HepG2 (cell line): ENCODE results near the gene CHST14. TPM values are rescaled to one million over a fixed set of nuclear protein-coding genes. Genes with fewer than 3 reads are reported as not detected.

Experiments
- ATM ChIP-seq: fragments of 450-650 bp; IDR thresholded peaks from 2 replicates; pipeline ENCODE4 v1.7.1; 2017; ENCODE audit warnings: mild to moderate bottlenecking, borderline replicate concordance
- EP300 ChIP-seq, 3 experiments: sonication (generic) in 1 of 3; formaldehyde crosslinking in 1 of 3; IDR thresholded peaks; 2 replicates each; pipeline versions ENCODE4 v1.5.1 to v1.6.1; 2011 to 2020; ENCODE audit warnings: low read depth in 2 of 3, low read length in 2 of 3, borderline replicate concordance in 1 of 3, improper control_type of control experiment in 1 of 3, mild to moderate bottlenecking in 1 of 3, missing genetic modification reagents in 1 of 3, moderate library complexity in 1 of 3
- KMT2B ChIP-seq: IDR thresholded peaks from 2 replicates; pipeline ENCODE4 v1.6.1; 2016; ENCODE audit warnings: missing genetic modification reagents, missing compliant biosample characterization
- NFE2L2 ChIP-seq: fragments of 150-350 bp; IDR thresholded peaks from 2 replicates; pipeline ENCODE4 v1.6.1; 2014; ENCODE audit warnings: low read length
- NFKBIZ ChIP-seq: IDR thresholded peaks from 2 replicates; pipeline ENCODE4 v1.6.1; 2018; ENCODE audit warnings: missing genetic modification reagents, missing compliant biosample characterization
- NONO ChIP-seq, 2 experiments: fragments of 450-650 bp in 1 of 2; sonication (generic) in 1 of 2; formaldehyde crosslinking in 1 of 2; IDR thresholded peaks in 1 of 2; conservative IDR thresholded peaks in 1 of 2; 2 replicates each; pipeline versions ENCODE4 v1.6.1 to v1.8.0; 2017 to 2022; ENCODE audit warnings: mild to moderate bottlenecking in 1 of 2, missing genetic modification reagents in 1 of 2, moderate library complexity in 1 of 2
- PAWR ChIP-seq: sonication (generic); formaldehyde crosslinking; IDR thresholded peaks from 2 replicates; pipeline ENCODE4 v1.4.0; 2020; ENCODE audit warnings: missing genetic modification reagents, mild to moderate bottlenecking, borderline replicate concordance
- XBP1 ChIP-seq: sonication (generic); formaldehyde crosslinking; IDR thresholded peaks from 2 replicates; pipeline ENCODE4 v1.5.0; 2020; ENCODE audit warnings: missing genetic modification reagents
- ZBTB44 ChIP-seq: sonication (generic); formaldehyde crosslinking; IDR thresholded peaks from 2 replicates; pipeline ENCODE4 v1.4.0; 2020; ENCODE audit warnings: missing genetic modification reagents
- ZC3H13 ChIP-seq: sonication (generic); formaldehyde crosslinking; IDR thresholded peaks from 2 replicates; pipeline ENCODE4 v1.8.1; 2023; ENCODE audit warnings: mild to moderate bottlenecking, missing genetic modification reagents, moderate library complexity
- ZFP41 ChIP-seq: sonication (generic); formaldehyde crosslinking; IDR thresholded peaks from 2 replicates; pipeline ENCODE4 v1.4.0; 2020; ENCODE audit warnings: mild to moderate bottlenecking, missing genetic modification reagents, borderline replicate concordance
- polyA plus RNA-seq, 8 experiments: library from polyadenylated mRNA; depleted of rRNA in 3 of 8; stranded (reverse) in 7 of 8; unstranded in 1 of 8; fragments of >200 nt; fragmentation: Illumina TruSeq in 4 of 8; extraction: Trizol in 4 of 8; gene quantifications; 2 replicates each; pipeline versions ENCODE4 v1.2.1 to v1.2.3, GENCODE V29; 2011 to 2016; ENCODE audit warnings: low read depth in 4 of 8, missing spikeins in 1 of 8, mixed read lengths in 1 of 8; ENCODE audit not compliant: insufficient read depth in 1 of 8
- total RNA-seq, 5 experiments: library from RNA; depleted of rRNA; stranded (reverse); fragments of >200 nt; fragmentation: Illumina TruSeq; extraction: Trizol; gene quantifications; 2 replicates each; pipeline ENCODE4 v1.2.3, GENCODE V29; 2016; ENCODE audit warnings: low read depth in 1 of 5
- TF ChIP-seq, protein P1 (sequence below): sonication (generic); formaldehyde crosslinking; IDR thresholded peaks from 2 replicates; pipeline ENCODE4 v1.5.0; 2020; ENCODE audit warnings: missing genetic modification reagents
- TF ChIP-seq, protein P2 (sequence below), 2 experiments: sonication (generic) in 1 of 2; formaldehyde crosslinking in 1 of 2; IDR thresholded peaks; 2 replicates each; pipeline versions ENCODE4 v1.4.0 to v1.6.1; 2018 to 2020; ENCODE audit warnings: missing genetic modification reagents in 2 of 2, borderline replicate concordance in 1 of 2, low read depth in 1 of 2, mild to moderate bottlenecking in 1 of 2, missing biosample characterization in 1 of 2
- TF ChIP-seq, protein P3 (sequence below): sonication (generic); formaldehyde crosslinking; IDR thresholded peaks from 2 replicates; pipeline ENCODE4 v1.8.0; 2022; ENCODE audit warnings: mild to moderate bottlenecking, missing genetic modification reagents, moderate library complexity
- TF ChIP-seq, protein P4 (sequence below): sonication (generic); formaldehyde crosslinking; IDR thresholded peaks from 2 replicates; pipeline ENCODE4 v1.4.0; 2020; ENCODE audit warnings: missing genetic modification reagents

Gene CHST14
- total and polyA plus RNA-seq, 2 of the 13 experiments (the other 11 are each of a cell fraction or from before 2014, with no cell fraction given), result 8.9 to 12.4 TPM

DNA sequence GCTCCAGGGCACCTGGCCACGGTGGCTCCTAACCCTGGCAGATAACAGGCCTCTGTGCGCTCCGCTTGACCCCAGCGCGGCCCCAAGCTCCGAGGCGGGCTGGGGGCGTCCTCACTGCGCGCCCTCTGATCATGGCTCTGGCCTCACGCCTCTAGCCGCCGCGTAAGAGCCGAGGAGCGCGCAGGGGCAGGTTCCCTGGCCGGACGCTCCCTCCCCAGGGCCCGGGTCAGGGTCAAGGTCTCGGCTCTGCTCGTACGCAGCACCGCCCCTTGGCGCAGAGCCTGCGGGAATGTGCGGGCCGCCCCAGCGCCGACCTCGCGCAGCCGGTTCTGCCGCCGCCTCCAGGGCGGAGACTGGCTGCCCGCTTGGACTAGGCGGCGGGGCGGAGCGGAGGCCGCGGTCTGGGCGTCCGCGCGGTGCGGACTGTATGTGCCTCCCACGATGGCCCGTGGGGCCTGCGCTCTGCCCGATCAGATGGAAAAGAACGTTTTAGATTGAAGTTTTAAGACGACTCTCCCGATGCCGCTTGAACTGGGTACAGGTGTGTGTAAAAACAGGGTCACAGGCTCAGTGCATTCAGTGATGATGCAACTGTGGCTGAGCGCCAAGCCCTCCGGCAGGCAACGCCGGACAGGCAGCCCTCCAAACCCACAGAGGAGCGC is 40.8 kb downstream of the CHST14 start (continued):
- TF ChIP-seq, protein P1, sequence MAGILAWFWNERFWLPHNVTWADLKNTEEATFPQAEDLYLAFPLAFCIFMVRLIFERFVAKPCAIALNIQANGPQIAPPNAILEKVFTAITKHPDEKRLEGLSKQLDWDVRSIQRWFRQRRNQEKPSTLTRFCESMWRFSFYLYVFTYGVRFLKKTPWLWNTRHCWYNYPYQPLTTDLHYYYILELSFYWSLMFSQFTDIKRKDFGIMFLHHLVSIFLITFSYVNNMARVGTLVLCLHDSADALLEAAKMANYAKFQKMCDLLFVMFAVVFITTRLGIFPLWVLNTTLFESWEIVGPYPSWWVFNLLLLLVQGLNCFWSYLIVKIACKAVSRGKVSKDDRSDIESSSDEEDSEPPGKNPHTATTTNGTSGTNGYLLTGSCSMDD (CRISPR knock-in tag), result no peak
- TF ChIP-seq, protein P2, sequence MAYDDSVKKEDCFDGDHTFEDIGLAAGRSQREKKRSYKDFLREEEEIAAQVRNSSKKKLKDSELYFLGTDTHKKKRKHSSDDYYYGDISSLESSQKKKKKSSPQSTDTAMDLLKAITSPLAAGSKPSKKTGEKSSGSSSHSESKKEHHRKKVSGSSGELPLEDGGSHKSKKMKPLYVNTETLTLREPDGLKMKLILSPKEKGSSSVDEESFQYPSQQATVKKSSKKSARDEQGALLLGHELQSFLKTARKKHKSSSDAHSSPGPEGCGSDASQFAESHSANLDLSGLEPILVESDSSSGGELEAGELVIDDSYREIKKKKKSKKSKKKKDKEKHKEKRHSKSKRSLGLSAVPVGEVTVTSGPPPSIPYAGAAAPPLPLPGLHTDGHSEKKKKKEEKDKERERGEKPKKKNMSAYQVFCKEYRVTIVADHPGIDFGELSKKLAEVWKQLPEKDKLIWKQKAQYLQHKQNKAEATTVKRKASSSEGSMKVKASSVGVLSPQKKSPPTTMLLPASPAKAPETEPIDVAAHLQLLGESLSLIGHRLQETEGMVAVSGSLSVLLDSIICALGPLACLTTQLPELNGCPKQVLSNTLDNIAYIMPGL (CRISPR knock-in tag; IDR thresholded peaks at IDR 0.05; ENCODE audit: borderline replicate concordance in 1 of 2, low read depth in 1 of 2), result peak; percentile 62 to 81; a peak in 2 of 4 replicates
- TF ChIP-seq ZC3H13 (CRISPR knock-in tag) (peak; percentile 55; the same call in 1 of the 2 replicates), ZFP41 (CRISPR knock-in tag) (0 out of 2 replicates have a peak, but pooled peaks have one; percentile 37), NONO (IDR thresholded peaks at IDR 0.05) (no peak), NONO (CRISPR knock-in tag; conservative IDR thresholded peaks at IDR 0.05) (peak; percentile 89), PAWR (no peak), KMT2B (CRISPR knock-in tag) (0 out of 2 replicates have a peak, but pooled peaks have one; percentile 29), XBP1 (CRISPR knock-in tag) (no peak), ZBTB44 (CRISPR knock-in tag) (no peak), NFKBIZ (CRISPR knock-in tag) (0 out of 2 replicates have a peak, but pooled peaks have one; percentile 46), NFE2L2 (no peak), ATM (no peak), EP300 (IDR thresholded peaks at IDR 0.05; ENCODE audit: low read depth in 2 of 2, low read length in 2 of 2) (peak in 1 of 2 experiments; percentile 34; a peak in 1 of 4 replicates), EP300 (CRISPR knock-in tag; IDR thresholded peaks at IDR 0.05; ENCODE audit: borderline replicate concordance) (no peak)
- TF ChIP-seq, protein P3, sequence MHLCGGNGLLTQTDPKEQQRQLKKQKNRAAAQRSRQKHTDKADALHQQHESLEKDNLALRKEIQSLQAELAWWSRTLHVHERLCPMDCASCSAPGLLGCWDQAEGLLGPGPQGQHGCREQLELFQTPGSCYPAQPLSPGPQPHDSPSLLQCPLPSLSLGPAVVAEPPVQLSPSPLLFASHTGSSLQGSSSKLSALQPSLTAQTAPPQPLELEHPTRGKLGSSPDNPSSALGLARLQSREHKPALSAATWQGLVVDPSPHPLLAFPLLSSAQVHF, result no peak
- TF ChIP-seq, protein P4, sequence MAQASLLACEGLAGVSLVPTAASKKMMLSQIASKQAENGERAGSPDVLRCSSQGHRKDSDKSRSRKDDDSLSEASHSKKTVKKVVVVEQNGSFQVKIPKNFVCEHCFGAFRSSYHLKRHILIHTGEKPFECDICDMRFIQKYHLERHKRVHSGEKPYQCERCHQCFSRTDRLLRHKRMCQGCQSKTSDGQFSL, result no peak
- TF ChIP-seq, all 625 proteins: peak for 268
